Endothelial cell of umbilical vein (primary cell): ENCODE measurements around the gene DKK3. TPM values are rescaled to one million over a fixed set of nuclear protein-coding genes. Genes with fewer than 3 reads are reported as not detected.

Experiments
- Bru-seq: library from RNA; stranded (reverse); fragments of 400-500 nt; gene quantifications from one replicate; lab custom pipeline; 2021; lab: Mats Ljungman, UMichigan
- BruChase-seq, 2 experiments: library from RNA; stranded (reverse); fragments of 400-500 nt; gene quantifications; one replicate each; lab custom pipeline; 2021; lab: Mats Ljungman, UMichigan
- BruUV-seq: library from RNA; stranded (reverse); fragments of 400-500 nt; replicated peaks from 2 replicates; lab custom pipeline; 2021; lab: Mats Ljungman, UMichigan
- CTCF ChIA-PET: fragments of 300-600, 350-600 bp; sonication (Branson Sonifier 250); formaldehyde crosslinking; loops from one replicate; lab custom pipeline; 2021; ENCODE audit warnings: antibody characterized with exemption, inconsistent platforms; lab: Charles Lee
- POLR2A ChIA-PET: fragments of 300-600, 350-600 bp; sonication (Branson Sonifier 250); formaldehyde crosslinking; loops from one replicate; lab custom pipeline; 2021; ENCODE audit warnings: antibody characterized with exemption, inconsistent platforms; lab: Charles Lee
- DNase-seq: peaks from one replicate; pipeline ENCODE4 v3.0.0-alpha.2; 2011; ENCODE audit warnings: low read depth, low spot score
- FAIRE-seq: peaks from 2 replicates; lab custom pipeline; 2011; peaks lifted over from hg19 to GRCh38; lab: Jason Lieb, UNC
- H2AFZ ChIP-seq: 2 replicates; pipeline ENCODE4 v1.6.0; 2012; ENCODE audit warnings: low read depth, low read length, control low read depth, inconsistent platforms
- H3K27ac ChIP-seq: 2 replicates; pipeline ENCODE4 v1.5.1; 2011; ENCODE audit warnings: low read depth, mild to moderate bottlenecking, control low read depth, low read length, moderate library complexity; ENCODE audit not compliant: insufficient read depth
- H3K27me3 ChIP-seq, 2 experiments: 2 replicates each; pipeline versions ENCODE4 v1.6.0 to v1.6.1; 2011; ENCODE audit warnings: low read length in 2 of 2, mixed read lengths in 1 of 2; ENCODE audit not compliant: control insufficient read depth in 2 of 2, insufficient read depth in 2 of 2
- H3K36me3 ChIP-seq, 2 experiments: 2 replicates in 1 of 2; 3 replicates in 1 of 2; pipeline ENCODE4 v1.5.1; 2011; ENCODE audit warnings: low read length in 2 of 2, mild to moderate bottlenecking in 1 of 2, moderate library complexity in 1 of 2; ENCODE audit not compliant: control insufficient read depth in 2 of 2, insufficient read depth in 2 of 2; ENCODE audit errors: extremely low read depth in 1 of 2
- H3K4me1 ChIP-seq: 3 replicates; pipeline ENCODE4 v1.5.1; 2011; ENCODE audit warnings: mild to moderate bottlenecking, low read length; ENCODE audit not compliant: control insufficient read depth, insufficient read depth; ENCODE audit errors: extremely low read depth
- H3K4me2 ChIP-seq: 2 replicates; pipeline ENCODE4 v1.6.1; 2011; ENCODE audit warnings: low read length, control low read depth, mixed read lengths; ENCODE audit not compliant: insufficient read depth
- H3K4me3 ChIP-seq, 3 experiments: fragments of 200-600 bp in 1 of 3; sonication (generic), shearing (Covaris generic) in 1 of 3; replicated peaks in 1 of 3; 2 replicates each; pipeline ENCODE4 v1.5.1; 2011 to 2016; ENCODE audit warnings: control low read depth in 3 of 3, low read length in 3 of 3, mild to moderate bottlenecking in 2 of 3, inconsistent platforms in 1 of 3, low read depth in 1 of 3, moderate library complexity in 1 of 3; ENCODE audit not compliant: insufficient read depth in 1 of 3
- H3K79me2 ChIP-seq: 2 replicates; pipeline ENCODE4 v1.6.0; 2012; ENCODE audit warnings: low read length, inconsistent platforms; ENCODE audit not compliant: control insufficient read depth, insufficient read depth
- H3K9ac ChIP-seq: replicated peaks from 2 replicates; pipeline ENCODE3; 2011; ENCODE audit warnings: low read length, control low read depth; ENCODE audit not compliant: insufficient read depth; ENCODE audit errors: extremely low read depth
- H3K9me1 ChIP-seq: replicated peaks from 3 replicates; pipeline ENCODE4 v1.6.0; 2011; ENCODE audit warnings: mild to moderate bottlenecking, low read length; ENCODE audit not compliant: control insufficient read depth, insufficient read depth; ENCODE audit errors: extremely low read depth
- H3K9me3 ChIP-seq: replicated peaks from 2 replicates; pipeline ENCODE4 v1.5.1; 2012; ENCODE audit warnings: low read length, inconsistent platforms; ENCODE audit not compliant: control insufficient read depth, insufficient read depth
- H4K20me1 ChIP-seq: replicated peaks from 2 replicates; pipeline ENCODE3; 2011; ENCODE audit warnings: mild to moderate bottlenecking, low read length; ENCODE audit not compliant: control insufficient read depth, insufficient read depth; ENCODE audit errors: extremely low read depth
- EZH2 ChIP-seq: IDR thresholded peaks from 2 replicates; pipeline ENCODE4 v1.6.1; 2012; ENCODE audit warnings: borderline replicate concordance, low read depth, mild to moderate bottlenecking, moderate library complexity, low read length, inconsistent platforms; ENCODE audit not compliant: severe bottlenecking
- FOS ChIP-seq: IDR thresholded peaks from 2 replicates; pipeline ENCODE4 v1.6.1; 2011; ENCODE audit warnings: mild to moderate bottlenecking, low read length, moderate library complexity, borderline replicate concordance; ENCODE audit not compliant: insufficient read depth
- GATA2 ChIP-seq: IDR thresholded peaks from 2 replicates; pipeline ENCODE4 v1.7.0; 2011; ENCODE audit warnings: low read depth, mild to moderate bottlenecking, moderate library complexity, mixed read lengths, low read length; ENCODE audit not compliant: insufficient read length, insufficient read depth
- JUN ChIP-seq: IDR thresholded peaks from 2 replicates; pipeline ENCODE4 v1.6.1; 2011; ENCODE audit warnings: borderline replicate concordance, low read depth; ENCODE audit not compliant: insufficient read length, insufficient read depth
- MYC ChIP-seq: IDR thresholded peaks from one replicate; pipeline ENCODE4 v1.6.1; 2011; ENCODE audit warnings: mild to moderate bottlenecking, low read depth, low read length
- POLR2A ChIP-seq: IDR thresholded peaks from 2 replicates; pipeline ENCODE4 v1.6.1; 2012; ENCODE audit warnings: low read depth, mild to moderate bottlenecking, control low read depth, low read length
- POLR2AphosphoS5 ChIP-seq: IDR thresholded peaks from 2 replicates; pipeline ENCODE4 v1.6.1; 2012; ENCODE audit warnings: low read depth, mild to moderate bottlenecking, control low read depth, low read length, moderate library complexity; ENCODE audit not compliant: insufficient read depth
- dilution Hi-C: fragments of 300-500 bp; cut with MboI; formaldehyde crosslinking; loops from one replicate; pipeline ENCODE4 v1.15.0; 2019; ENCODE audit warnings: low sequenced_read_pairs; ENCODE audit not compliant: extremely low pct_ligation_motif_present
- intact Hi-C: fragments of 100-400 bp; cut with micrococcal nuclease; formaldehyde crosslinking; loops from one replicate; pipeline ENCODE4 v1.10.0; 2022
- long read RNA-seq: library from polyadenylated mRNA; stranded (forward); transcript quantifications from one replicate; pipeline ENCODE4 v2.0.0, GENCODE V29; 2021
- polyA minus RNA-seq, 3 experiments: library from RNA; depleted of rRNA, polyadenylated mRNA; stranded (reverse); fragments of >200 nt; gene quantifications; 1 replicate in 1 of 3; 2 replicates in 2 of 3; pipeline ENCODE4 v1.2.3, GENCODE V29; 2011
- polyA plus RNA-seq, 4 experiments: library from polyadenylated mRNA; depleted of rRNA in 3 of 4; stranded (reverse) in 3 of 4; unstranded in 1 of 4; fragments of >200 nt; gene quantifications; 2 replicates each; pipeline versions ENCODE4 v1.2.1 to v1.2.3, GENCODE V29; 2011 to 2012; ENCODE audit warnings: missing spikeins in 1 of 4
- total RNA-seq: library from RNA; stranded (reverse); gene quantifications from 2 replicates; pipeline ENCODE4 v1.2.3, GENCODE V29; 2021
- TF ChIP-seq, protein P1 (sequence below), 2 donors: IDR thresholded peaks; 1 replicate in 1 of 2; 2 replicates in 1 of 2; pipeline ENCODE4 v1.5.1; 2011; ENCODE audit warnings: low read length in 2 of 2, mild to moderate bottlenecking in 2 of 2, moderate library complexity in 2 of 2, control low read depth in 1 of 2, inconsistent platforms in 1 of 2, low read depth in 1 of 2; ENCODE audit not compliant: insufficient read depth in 1 of 2; ENCODE audit errors: extremely low read depth in 1 of 2
- TF ChIP-seq, protein P2 (sequence below): IDR thresholded peaks from 2 replicates; pipeline ENCODE4 v1.6.1; 2011; ENCODE audit not compliant: insufficient read depth, insufficient read length

DKK3 gene
- total RNA-seq (131 and 165 TPM in 2 replicates), polyA plus RNA-seq (335 and 365 TPM in 2 replicates), polyA minus RNA-seq (287 and 327 TPM in 2 replicates), Bru-seq, nascent RNA (percentile 63 among the genes with signal in this experiment), BruChase-seq, experiment 1, labeled RNA remaining after a 6-hour chase (percentile 81 among the genes with signal in this experiment), BruChase-seq, experiment 2, labeled RNA remaining after a 2-hour chase (percentile 78 among the genes with signal in this experiment)
- polyA plus RNA-seq (2011; cell fraction: cytosol; rRNA removed) = 311 and 362 TPM in 2 replicates
- polyA plus RNA-seq (2011; cell fraction: nucleus; rRNA removed) = 162 and 176 TPM in 2 replicates
- 151 and 203 TPM in 2 replicates for polyA plus RNA-seq (2012)
- polyA minus RNA-seq (2011; cell fraction: cytosol; rRNA and poly(A)+ RNA removed) = not detected
- 67.8 and 100 TPM in 2 replicates for polyA minus RNA-seq (2011; cell fraction: nucleus; rRNA and poly(A)+ RNA removed)
- long read RNA-seq, transcript DKK3-202 (8 exons, 2,650 nt) = minor isoform, 10 of 564 reads
- long read RNA-seq, transcript DKK3-201 (8 exons, 2,636 nt) = major isoform, 178 of 564 reads
- long read RNA-seq, partial matches to known transcripts = 215 of 564 reads
- long read RNA-seq, other reads (novel, unspliced or antisense) = 161 of 564 reads

DNA sequence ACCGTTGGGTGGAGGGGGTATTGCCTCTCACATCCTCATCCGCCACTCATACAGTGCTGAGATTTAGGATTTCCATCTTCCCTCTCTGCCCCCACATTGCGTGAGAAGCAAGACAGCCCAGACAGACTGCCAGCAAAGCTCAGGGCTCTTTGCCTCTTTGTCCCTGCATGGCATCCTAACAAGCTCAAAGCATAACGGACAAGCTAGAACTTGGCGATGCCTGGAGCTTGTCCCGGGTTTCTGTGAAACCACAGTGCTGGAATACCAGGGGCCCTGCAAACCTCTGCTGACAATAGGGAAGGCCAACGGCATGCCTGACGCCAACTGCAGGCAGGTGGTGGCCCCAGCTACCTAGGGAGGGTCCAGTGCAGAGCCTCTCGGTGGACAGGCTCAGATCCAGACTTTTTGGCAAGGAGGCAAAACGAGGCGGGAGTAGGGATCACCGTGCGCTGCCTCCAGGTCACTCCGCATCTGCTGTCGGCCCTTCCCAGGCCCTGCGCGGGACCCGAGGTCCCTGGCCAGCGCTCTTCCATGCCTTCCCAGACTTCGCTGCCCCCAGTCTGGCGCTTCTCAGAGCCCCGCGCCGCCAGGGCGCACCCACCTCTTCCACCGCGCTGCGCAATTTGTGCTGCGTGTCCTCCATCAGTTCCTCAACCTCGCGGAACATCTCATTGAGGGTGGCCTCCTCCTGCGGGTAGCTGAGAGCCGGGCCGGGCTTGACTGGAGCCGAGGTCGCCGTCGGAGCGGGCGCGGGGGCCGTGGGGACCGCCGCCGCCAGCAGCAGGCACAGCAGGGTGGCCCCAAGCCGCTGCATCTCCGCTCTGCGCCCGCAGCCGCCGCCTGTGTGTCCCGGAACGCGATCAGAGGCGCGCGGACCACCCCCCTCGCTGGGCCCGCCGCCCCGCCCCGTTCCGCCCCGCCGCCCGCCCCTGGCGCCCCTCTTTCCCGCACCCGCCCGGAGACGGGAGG lies at the start of gene DKK3:
Gene DKK3, minus strand, starts transcription at position 858 of the 969 bp plus-strand sequence. Its CDS starts 44 bp downstream, at position 814.
- DNase-seq (peak; percentile 45), FAIRE-seq (peak; percentile 8)
- H3K4me2 ChIP-seq = peak within 1 kb of the TSS; percentile 78
- no peaks in the 10 kb centered on the region for H3K79me2 ChIP-seq
- peak within 1 kb of the TSS; percentile 79 to 97 (median 91) for H3K4me3 ChIP-seq
- BruUV-seq = TSS peak; percentile 5
- H3K9ac ChIP-seq = peak within 1 kb of the TSS; percentile 66
- dilution Hi-C loops = no loop called here
- TF ChIP-seq FOS = no peak
- TF ChIP-seq MYC = no peak
- TF ChIP-seq, protein P1, sequence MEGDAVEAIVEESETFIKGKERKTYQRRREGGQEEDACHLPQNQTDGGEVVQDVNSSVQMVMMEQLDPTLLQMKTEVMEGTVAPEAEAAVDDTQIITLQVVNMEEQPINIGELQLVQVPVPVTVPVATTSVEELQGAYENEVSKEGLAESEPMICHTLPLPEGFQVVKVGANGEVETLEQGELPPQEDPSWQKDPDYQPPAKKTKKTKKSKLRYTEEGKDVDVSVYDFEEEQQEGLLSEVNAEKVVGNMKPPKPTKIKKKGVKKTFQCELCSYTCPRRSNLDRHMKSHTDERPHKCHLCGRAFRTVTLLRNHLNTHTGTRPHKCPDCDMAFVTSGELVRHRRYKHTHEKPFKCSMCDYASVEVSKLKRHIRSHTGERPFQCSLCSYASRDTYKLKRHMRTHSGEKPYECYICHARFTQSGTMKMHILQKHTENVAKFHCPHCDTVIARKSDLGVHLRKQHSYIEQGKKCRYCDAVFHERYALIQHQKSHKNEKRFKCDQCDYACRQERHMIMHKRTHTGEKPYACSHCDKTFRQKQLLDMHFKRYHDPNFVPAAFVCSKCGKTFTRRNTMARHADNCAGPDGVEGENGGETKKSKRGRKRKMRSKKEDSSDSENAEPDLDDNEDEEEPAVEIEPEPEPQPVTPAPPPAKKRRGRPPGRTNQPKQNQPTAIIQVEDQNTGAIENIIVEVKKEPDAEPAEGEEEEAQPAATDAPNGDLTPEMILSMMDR (IDR thresholded peaks at IDR 0.05; ENCODE audit: extremely low read depth in 1 of 2, insufficient read depth in 1 of 2, low read depth in 1 of 2, low read length in 2 of 2) = no peak
- no peak for TF ChIP-seq EZH2
- TF ChIP-seq, protein P2, sequence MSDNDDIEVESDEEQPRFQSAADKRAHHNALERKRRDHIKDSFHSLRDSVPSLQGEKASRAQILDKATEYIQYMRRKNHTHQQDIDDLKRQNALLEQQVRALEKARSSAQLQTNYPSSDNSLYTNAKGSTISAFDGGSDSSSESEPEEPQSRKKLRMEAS = no peak
- TF ChIP-seq POLR2A = no peak
- no peak for TF ChIP-seq GATA2
- no peak for TF ChIP-seq JUN
- TF ChIP-seq POLR2AphosphoS5 = no peak
- peak within 1 kb of the TSS; percentile 12 for H3K27ac ChIP-seq
- intact Hi-C loops = loop anchor here (2.0 kb wide), 1 partner anchor 31 kb away; no protein-coding TSS in a partner anchor
- peaks cover 0 to 2% of the 10 kb centered on the region in 2 experiments for H3K27me3 ChIP-seq
- peaks cover 37% of the 10 kb centered on the region for H3K4me1 ChIP-seq
- H3K9me3 ChIP-seq = no peaks in the 10 kb centered on the region
- peak within 1 kb of the TSS; percentile 99 for H2AFZ ChIP-seq
- no peaks in the 10 kb centered on the region for H4K20me1 ChIP-seq
- POLR2A ChIA-PET = interaction anchor here (0.6 to 2.1 kb wide), 4 partner anchors 9 to 36 kb away, joined by 3 to 5 read pairs (median 4); no protein-coding TSS in a partner anchor
- H3K36me3 ChIP-seq = no peaks in the 10 kb centered on the region
- no peaks in the 10 kb centered on the region for H3K9me1 ChIP-seq
- CTCF ChIA-PET = interaction anchor here (1.3 to 3.9 kb wide), 12 partner anchors 9 to 209 kb away, joined by 3 to 28 read pairs (median 7); no protein-coding TSS in a partner anchor
